ENCODE measurements around the gene OSBPL1A. TPM values are rescaled to one million over a fixed set of nuclear protein-coding genes. Genes with fewer than 3 reads are reported as not detected.
A peak's percentile ranks its signal among the peaks of the same experiment; 100 is the strongest.

The OSBPL1A gene
- total and polyA plus RNA-seq, 2 of the 8 experiments (the other 6 are each of a cell fraction or from before 2014, with no cell fraction given), result 53.2 to 74.9 TPM

- H2BK12ac ChIP-seq (ENCODE audit: low read depth, low read length), result no peak overlapping the region
- H3K79me2 ChIP-seq (ENCODE audit: control insufficient read depth in 1 of 2, insufficient read depth in 2 of 2, low read length in 2 of 2), result no peaks in the 10 kb centered on the region
- no peaks in the 10 kb centered on the region for H3K79me1 ChIP-seq (ENCODE audit: low read depth, low read length)
- no peaks in the 10 kb centered on the region for H3K36me3 ChIP-seq (ENCODE audit: control insufficient read depth in 2 of 4, insufficient read depth in 4 of 4, low read length in 3 of 4)
- CTCF ChIA-PET (ENCODE audit: partially characterized antibody), result interaction anchor here (0.7 kb wide), 1 partner anchor 69 kb away, joined by 4 read pairs; no protein-coding TSS in a partner anchor
- no peak overlapping the region for H3K4me3 ChIP-seq (ENCODE audit: extremely low read depth in 1 of 4, insufficient read depth in 2 of 4, low read depth in 3 of 4, low read length in 4 of 4)
- no peaks in the 10 kb centered on the region for H3K23me2 ChIP-seq (ENCODE audit: low read depth, low read length)
- H3K4ac ChIP-seq (replicated peaks; ENCODE audit: insufficient read length, low read depth, low read length), result no peak overlapping the region
- no peak overlapping the region for H3K4me2 ChIP-seq (ENCODE audit: insufficient read depth in 1 of 2, low read depth in 2 of 2, low read length in 2 of 2)
- H2BK15ac ChIP-seq (ENCODE audit: low read length), result no peak overlapping the region
- no peaks in the 10 kb centered on the region for H3K9me3 ChIP-seq (ENCODE audit: insufficient read depth in 2 of 2, low read depth in 1 of 2, low read length in 1 of 2)
- no peak overlapping the region for H3K23ac ChIP-seq (ENCODE audit: insufficient read length)
- no peak overlapping the region for H3K9ac ChIP-seq (replicated peaks in 1 of 4; ENCODE audit: extremely low read depth in 1 of 4, low read depth in 3 of 4, low read length in 3 of 4)
- no peak overlapping the region for H3K56ac ChIP-seq (replicated peaks; ENCODE audit: insufficient read length, low read depth, low read length)
- POLR2A ChIA-PET (ENCODE audit: partially characterized antibody), result interaction anchor here (1.7 kb wide), 1 partner anchor 23 kb away, joined by 9 read pairs; the partner anchor contains the start of gene OSBPL1A
- no peak overlapping the region for H3K27ac ChIP-seq (ENCODE audit: low read depth, low read length)
- peaks cover 0 to 4% (median 0%) of the 10 kb centered on the region in 4 experiments; a peak in 2 of 7 replicates for H3K4me1 ChIP-seq (replicated peaks in 1 of 4; ENCODE audit: control insufficient read depth in 3 of 4, insufficient read depth in 4 of 4, low read length in 3 of 4)
- H4K91ac ChIP-seq (replicated peaks; ENCODE audit: insufficient read length, low read length), result no peak overlapping the region
- TF ChIP-seq TAF7 (optimal IDR thresholded peaks at IDR 0.05; ENCODE audit: borderline replicate concordance, low read depth, low read length), result no peak
- TF ChIP-seq RNF2 (IDR thresholded peaks at IDR 0.05; ENCODE audit: borderline replicate concordance, low read depth, low read length, missing control alignments, poor library complexity, severe bottlenecking), result no peak
- no peak for TF ChIP-seq POU5F1 (IDR thresholded peaks at IDR 0.05; ENCODE audit: low read depth, low read length)
- TF ChIP-seq HDAC2 (IDR thresholded peaks at IDR 0.05; ENCODE audit: borderline replicate concordance in 1 of 2, low read depth in 2 of 2, low read length in 2 of 2), result no peak
- no peak for TF ChIP-seq SRF (IDR thresholded peaks at IDR 0.05; ENCODE audit: low read depth, low read length)
- TF ChIP-seq ATF2 (IDR thresholded peaks at IDR 0.05; ENCODE audit: low read length), result no peak
- no peak for TF ChIP-seq JUND (IDR thresholded peaks at IDR 0.05; ENCODE audit: low read length)
- no peak for TF ChIP-seq SIN3A (conservative IDR thresholded peaks at IDR 0.05 in 1 of 2, IDR thresholded peaks at IDR 0.05 in 1 of 2; ENCODE audit: low read depth in 1 of 2, low read length in 2 of 2)
- no peak for TF ChIP-seq SIX5 (IDR thresholded peaks at IDR 0.05; ENCODE audit: low read depth, low read length)
- no peak overlapping the region for H2AK5ac ChIP-seq (ENCODE audit: low read depth, low read length)
- no peak overlapping the region for H2BK5ac ChIP-seq (ENCODE audit: low read depth, low read length)
- no peak overlapping the region for H3K14ac ChIP-seq (ENCODE audit: insufficient read length)
- no peaks in the 10 kb centered on the region for H4K20me1 ChIP-seq (replicated peaks in 1 of 2; ENCODE audit: control insufficient read depth in 1 of 2, insufficient read depth in 2 of 2, low read length in 2 of 2)
- no peak overlapping the region for H3K18ac ChIP-seq (ENCODE audit: extremely low read depth, low read length)
- no peak overlapping the region for H4K5ac ChIP-seq (ENCODE audit: insufficient read length, low read depth, low read length)
- no peak overlapping the region for H2BK120ac ChIP-seq (replicated peaks; ENCODE audit: low read depth, low read length)
- 0 out of 2 replicates have a peak overlapping the region, but pooled peaks have one; percentile 77 for H2AFZ ChIP-seq (ENCODE audit: low read length)
- no peak for DNase-seq (ENCODE audit: low read depth in 1 of 2, low spot score in 2 of 2)
- no peak overlapping the region for H2BK20ac ChIP-seq (ENCODE audit: low read length)
- no peaks in the 10 kb centered on the region for H3K27me3 ChIP-seq (replicated peaks in 1 of 4; ENCODE audit: control insufficient read depth in 3 of 4, extremely low read depth in 1 of 4, insufficient read depth in 3 of 4, low read length in 3 of 4)
- no peak overlapping the region for H4K8ac ChIP-seq (ENCODE audit: extremely low read depth, insufficient read depth, low read length)
- FAIRE-seq, result no peak
- WGBS, 2 experiments (ENCODE audit: extremely low coverage in 1 of 2, insufficient coverage in 1 of 2, insufficient read length in 1 of 2, insufficient replicate concordance in 2 of 2, low coverage in 1 of 2, low lambda C conversion rate in 2 of 2, missing lambda C conversion rate in 1 of 2), result 96% methylated on average over 4 of the region's 4 CpGs; no CpG with 5 or more reads in 1 of the 2 experiments
These were observed 22.9 kb upstream of the OSBPL1A start for GRCh38 chr18:24420551-24420950.
